Activated CD4-positive, alpha-beta T cell treated with anti-CD3 and anti-CD28 coated beads, Interleukin-2, amount 50 U/mL, for 24 hours (primary cell): Measurements from ENCODE around the gene PRXL2A.

Source experiments
- DNase-seq, 2 donors: peaks; one replicate each; pipeline ENCODE4 v3.0.0-alpha.2; 2020; ENCODE audit warnings: low read depth in 1 of 2, low spot score in 1 of 2

Gene PRXL2A

GRCh38 chr10:80443531-80443974 is 35.2 kb downstream of the PRXL2A start:
- DNase-seq: no peak

GRCh38 chr10:80444124-80444523 is 35.8 kb downstream of the PRXL2A start:
- no peak for DNase-seq

GRCh38 chr10:80444646-80445319 is 36.4 kb downstream of the PRXL2A start:
- DNase-seq: peak; percentile 43 to 70

- DNase-seq: no peak
Observed at GRCh38 chr10:80447436-80448190, 39.3 kb downstream of the PRXL2A start.

GRCh38 chr10:80448209-80448942 is 40.0 kb downstream of the PRXL2A start:
- no peak for DNase-seq

GRCh38 chr10:80449520-80449919 is 41.2 kb downstream of the PRXL2A start:
- no peak for DNase-seq

- no peak for DNase-seq
Observed at GRCh38 chr10:80451132-80451531, 42.8 kb downstream of the PRXL2A start.

GRCh38 chr10:80452069-80452468 is 43.7 kb downstream of the PRXL2A start:
- DNase-seq: no peak

- no peak for DNase-seq
Observed at GRCh38 chr10:80452640-80453039, 44.3 kb downstream of the PRXL2A start.

- DNase-seq: no peak
Observed at GRCh38 chr10:80453056-80453841, 44.9 kb downstream of the PRXL2A start.

- DNase-seq: peak; percentile 49 to 53
Observed at GRCh38 chr10:80453842-80454512, 45.6 kb downstream of the PRXL2A start, which contains the start of gene TSPAN14. Gene TSPAN14 (plus strand): TSS chr10:80454310. CDS start chr10:80489234, 34,924 bp downstream.

- no peak for DNase-seq
Observed at GRCh38 chr10:80454513-80455460, 46.4 kb downstream of the PRXL2A start.

- DNase-seq: no peak
Observed at GRCh38 chr10:80455461-80456349, 47.4 kb downstream of the PRXL2A start.

GRCh38 chr10:80457554-80458262 is 49.4 kb downstream of the PRXL2A start:
- DNase-seq: no peak

- DNase-seq: no peak
Observed at GRCh38 chr10:80458263-80458625, 49.9 kb downstream of the PRXL2A start.

GRCh38 chr10:80458638-80459037 is 50.3 kb downstream of the PRXL2A start:
- DNase-seq: no peak

- DNase-seq: peak in 1 of 2 donors; percentile 56
Observed at GRCh38 chr10:80459047-80459865, 50.9 kb downstream of the PRXL2A start.
